Liver (tissue), 3 donors: ENCODE results near the gene COBL.

Experiments
- ATF3 ChIP-seq: IDR thresholded peaks from 2 replicates; pipeline ENCODE4 v1.6.1; 2016; ENCODE audit warnings: antibody characterized with exemption
- CTCF ChIP-seq: fragments of 150-350 bp; IDR thresholded peaks from 2 replicates; pipeline ENCODE4 v1.5.1; 2017; ENCODE audit warnings: improper control_type of control experiment, low read depth, low read length; ENCODE audit not compliant: missing input control
- EGR1 ChIP-seq, 2 donors: IDR thresholded peaks; 2 replicates each; pipeline ENCODE4 v1.6.1; 2016 to 2018; ENCODE audit warnings: antibody characterized with exemption in 2 of 2, low read depth in 2 of 2
- GABPA ChIP-seq, 2 donors: IDR thresholded peaks in 1 of 2; conservative IDR thresholded peaks in 1 of 2; 2 replicates each; pipeline ENCODE4 v1.6.1; 2016; ENCODE audit warnings: antibody characterized with exemption in 2 of 2, mild to moderate bottlenecking in 1 of 2, moderate library complexity in 1 of 2
- HNF4A ChIP-seq, 2 donors: conservative IDR thresholded peaks; 2 replicates each; pipeline ENCODE4 v1.6.1; 2016; ENCODE audit warnings: antibody characterized with exemption in 2 of 2, mild to moderate bottlenecking in 2 of 2
- JUND ChIP-seq, 2 donors: IDR thresholded peaks; 2 replicates each; pipeline ENCODE4 v1.6.1; 2016; ENCODE audit warnings: antibody characterized with exemption in 2 of 2
- MAX ChIP-seq: IDR thresholded peaks from 2 replicates; pipeline ENCODE4 v1.6.1; 2016; ENCODE audit warnings: antibody characterized with exemption
- RAD21 ChIP-seq, 2 donors: IDR thresholded peaks; 2 replicates each; pipeline ENCODE4 v1.6.1; 2016; ENCODE audit warnings: antibody characterized with exemption in 2 of 2, mild to moderate bottlenecking in 2 of 2
- REST ChIP-seq: IDR thresholded peaks from 2 replicates; pipeline ENCODE4 v1.6.1; 2016; ENCODE audit warnings: antibody characterized with exemption, mild to moderate bottlenecking
- SP1 ChIP-seq: IDR thresholded peaks from 2 replicates; pipeline ENCODE4 v1.6.1; 2018; ENCODE audit warnings: antibody characterized with exemption, mild to moderate bottlenecking
- TAF1 ChIP-seq: conservative IDR thresholded peaks from 2 replicates; pipeline ENCODE4 v1.6.1; 2016; ENCODE audit warnings: antibody characterized with exemption, mild to moderate bottlenecking
- YY1 ChIP-seq: IDR thresholded peaks from 2 replicates; pipeline ENCODE4 v1.6.1; 2016; ENCODE audit warnings: antibody characterized with exemption, mild to moderate bottlenecking
- donor health status: healthy.
- donor health status: healthy.

- no peak for TF ChIP-seq CTCF
- no peak for TF ChIP-seq MAX
- TF ChIP-seq TAF1: no peak
- no peak for TF ChIP-seq JUND (IDR thresholded peaks at IDR 0.05)
- no peak for TF ChIP-seq EGR1 (IDR thresholded peaks at IDR 0.05; ENCODE audit: low read depth in 2 of 2)
- no peak for TF ChIP-seq YY1
- TF ChIP-seq RAD21 (IDR thresholded peaks at IDR 0.05): no peak
- TF ChIP-seq GABPA (IDR thresholded peaks at IDR 0.05 in 1 of 2, conservative IDR thresholded peaks at IDR 0.05 in 1 of 2): no peak
- TF ChIP-seq ATF3: no peak
- TF ChIP-seq SP1: no peak
- no peak for TF ChIP-seq REST
- no peak for TF ChIP-seq HNF4A (conservative IDR thresholded peaks at IDR 0.05)
These were observed 9.8 kb downstream of the COBL start for GRCh38 chr7:51306761-51307160.
